ENCODE measurements around the gene CD48.

CD48 gene

DNA sequence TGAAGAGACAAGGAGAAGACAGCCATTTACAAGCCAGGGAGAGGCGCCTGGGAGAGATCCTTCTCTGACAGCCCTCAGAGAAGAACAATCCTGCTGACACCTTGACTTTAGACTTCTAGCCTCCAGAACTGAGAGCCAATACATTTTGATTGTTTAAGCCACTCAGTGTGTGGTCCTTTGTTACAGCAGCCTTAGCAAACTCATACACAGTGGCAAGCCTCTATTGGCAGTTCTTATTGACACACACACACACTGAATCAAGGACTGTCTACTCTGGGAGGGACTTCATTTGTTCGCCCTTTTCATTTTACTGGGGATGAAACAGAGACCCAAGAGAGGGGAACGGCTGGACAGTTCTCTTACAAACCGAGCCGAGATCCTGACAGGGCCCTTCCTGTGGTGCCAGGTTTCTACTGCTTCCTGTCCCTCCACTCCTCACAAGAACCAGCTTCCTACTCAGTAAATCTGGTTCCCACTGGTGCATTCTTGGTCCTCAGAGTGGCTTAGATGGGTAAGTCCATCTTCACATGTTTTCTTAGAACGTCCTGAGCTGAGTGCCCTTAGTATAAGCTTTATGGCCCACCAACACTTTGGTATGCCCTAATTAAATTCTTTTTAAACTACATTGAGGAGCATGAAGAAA lies 79.5 kb downstream of the CD48 start:
- DNase-seq = no peak

- DNase-seq = no peak
Observed at GRCh38 chr1:160630523-160631451, 80.8 kb downstream of the CD48 start.

DNA sequence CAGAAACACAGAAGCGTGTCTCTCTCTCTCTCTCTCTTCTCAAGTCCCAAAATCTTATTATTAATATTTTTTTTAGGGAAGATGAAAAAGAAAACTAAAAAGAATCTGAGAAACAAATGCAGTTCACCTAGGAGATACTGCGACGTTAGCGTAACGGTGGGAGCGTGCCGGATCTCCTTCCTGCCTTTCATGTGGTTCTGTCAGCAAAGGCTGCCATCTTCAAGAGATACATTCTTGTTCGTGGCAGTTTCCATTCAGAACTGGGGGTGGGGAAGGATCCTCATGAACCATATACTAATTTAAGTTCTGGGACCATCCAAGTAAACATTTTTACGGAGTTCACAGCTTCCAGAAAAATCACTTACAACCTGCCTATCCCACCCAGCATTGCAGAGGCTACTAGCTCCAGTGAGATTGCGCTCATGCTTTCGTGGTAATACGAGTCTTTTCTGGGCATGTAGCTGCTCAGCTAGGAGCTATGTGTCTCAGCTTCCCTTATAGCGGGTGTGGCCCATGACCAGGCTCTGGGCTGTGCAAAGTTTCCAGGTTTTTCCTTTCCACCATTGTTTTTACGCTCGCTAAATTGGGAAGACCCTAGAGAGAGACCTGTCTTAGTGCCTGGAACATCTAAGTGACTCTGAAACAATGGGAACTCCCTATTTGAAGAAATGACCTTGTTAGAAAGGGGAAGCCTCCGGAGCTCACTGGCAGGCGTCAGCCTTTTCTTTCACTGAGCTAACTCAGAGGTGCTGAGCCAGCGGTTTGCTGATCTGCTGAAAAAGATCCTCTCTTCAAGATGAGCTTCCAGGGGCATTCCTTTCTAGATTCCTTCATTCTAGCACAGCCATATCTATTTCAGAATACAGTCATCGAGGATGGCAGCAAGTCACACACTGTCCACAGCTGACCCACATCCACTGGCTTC lies 82.1 kb downstream of the CD48 start:
- peak; percentile 74 for DNase-seq

- no peak for DNase-seq
Observed at GRCh38 chr1:160628799-160629263, 82.8 kb downstream of the CD48 start.

Measured in activated CD4-positive, alpha-beta T cell treated with anti-CD3 and anti-CD28 coated beads, Interleukin-2, Interleukin-6, amounts not matched to agents 100 ng/mL and 50 ng/mL, durations not matched to agents 16 hours and 8 hours (primary cell).